Renal cortex interstitium (tissue), 11 donors: ENCODE results near the gene CHAC2. TPM values are rescaled to one million over a fixed set of nuclear protein-coding genes. Genes with fewer than 3 reads are reported as not detected.
"Not testable (repeated sequence)": the region's sequence is repeated elsewhere in the genome, so short reads cannot be mapped to it uniquely, and the experiment has no call there.

ENCODE experiments used
- DNase-seq, 11 donors: peaks; one replicate each; pipeline ENCODE4 v3.0.0-alpha.2; 2013; ENCODE audit warnings: low read depth in 9 of 11, low spot score in 4 of 11; ENCODE audit errors: extremely low read depth in 1 of 11
- polyA plus RNA-seq, 3 donors: library from polyadenylated mRNA; unstranded; fragments of 120-200 nt; gene quantifications; one replicate each; pipeline ENCODE4 v1.2.1, GENCODE V29; 2013; ENCODE audit not compliant: insufficient read length in 3 of 3

Gene CHAC2
- polyA plus RNA-seq, 3 donors: 3.9 to 5.5 (median 4.9) TPM

DNA sequence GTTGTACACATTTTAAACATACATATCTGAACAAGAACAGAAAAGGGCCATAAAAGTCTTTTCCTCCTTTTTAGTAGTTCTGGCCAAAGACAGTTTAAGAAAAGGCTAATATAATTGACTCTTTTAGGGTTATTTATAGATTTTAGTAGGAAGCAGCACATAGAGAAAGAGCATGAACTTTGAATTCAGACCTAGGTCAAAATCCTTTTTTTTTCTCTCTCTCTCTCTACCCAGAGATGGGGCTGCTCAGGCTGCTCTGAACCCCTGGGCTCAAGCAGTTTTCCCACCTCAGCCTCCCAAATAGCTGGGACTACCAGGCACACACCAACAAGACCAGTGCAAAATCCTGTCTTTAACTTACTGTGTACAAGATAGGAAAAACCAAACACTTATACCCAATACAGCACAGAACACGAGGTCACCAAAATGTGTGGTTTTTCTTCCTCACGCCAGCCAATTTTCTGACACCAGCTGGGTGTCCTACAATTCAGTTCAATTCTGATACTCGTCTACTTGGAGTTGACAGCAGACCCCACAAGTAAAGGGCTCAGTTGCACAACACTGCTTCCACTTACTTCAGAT is 51.3 kb downstream of the CHAC2 start:
- DNase-seq: no peak

- DNase-seq: no peak
These were observed 52.0 kb downstream of the CHAC2 start for GRCh38 chr2:53819634-53820033.

DNA sequence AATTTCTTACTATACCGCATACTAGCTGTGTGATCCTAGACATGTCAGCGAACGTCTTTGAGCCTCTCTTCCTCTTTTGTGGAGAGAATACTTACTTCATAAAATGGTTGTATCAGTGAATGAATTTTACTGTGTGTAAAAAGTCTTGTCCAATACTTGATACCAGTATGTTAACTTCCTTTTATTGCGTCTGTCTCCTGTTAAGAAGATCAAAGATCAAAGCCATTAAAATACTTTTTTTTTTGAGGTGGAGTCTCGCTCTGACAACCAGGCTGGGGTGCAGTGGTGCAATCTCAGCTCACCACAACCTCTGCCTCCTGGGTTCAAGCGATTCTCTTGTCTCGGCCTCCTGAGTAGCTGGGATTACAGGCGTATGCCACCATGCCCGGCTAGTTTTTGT is 52.4 kb downstream of the CHAC2 start:
- no peak for DNase-seq

DNA sequence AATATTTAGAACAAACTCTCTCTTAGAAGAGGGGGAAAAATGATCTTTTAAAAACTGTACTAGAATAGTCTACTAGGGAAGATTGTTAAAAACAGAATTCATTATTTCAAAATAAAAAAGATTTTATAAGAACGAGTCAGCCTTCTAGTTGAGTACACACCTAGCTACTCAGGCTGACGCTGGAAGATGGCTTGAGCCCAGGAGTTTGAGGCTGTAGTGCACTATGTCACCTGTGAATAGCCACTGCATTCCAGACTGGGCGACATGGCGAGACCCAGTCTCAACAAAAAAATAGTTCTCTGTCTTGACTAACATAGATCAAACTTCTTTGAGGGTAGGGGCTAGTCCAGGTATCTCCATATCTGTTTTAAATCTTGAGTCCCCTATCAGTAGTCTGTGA is 53.1 kb downstream of the CHAC2 start:
- DNase-seq: no peak

DNA sequence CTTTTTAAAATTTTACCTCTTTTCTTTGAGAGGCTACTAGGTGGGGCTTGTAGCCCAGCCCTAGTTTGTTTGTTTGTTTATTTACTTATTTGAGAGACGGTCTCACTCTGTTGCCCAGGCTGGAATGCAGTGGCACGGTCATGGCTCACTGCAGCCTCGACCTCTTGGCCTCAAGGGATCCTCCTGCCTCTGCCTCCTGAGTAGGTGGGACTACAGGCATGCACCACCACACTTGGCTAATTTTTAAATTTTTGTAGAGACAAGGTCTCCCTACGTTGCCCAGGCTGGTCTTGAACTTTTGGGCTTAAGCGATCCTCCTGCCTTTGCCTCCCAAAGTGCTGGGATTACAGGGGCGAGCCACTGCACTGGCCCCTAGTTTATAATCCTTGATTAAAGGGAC is 54.2 kb downstream of the CHAC2 start:
- no peak for DNase-seq

DNA sequence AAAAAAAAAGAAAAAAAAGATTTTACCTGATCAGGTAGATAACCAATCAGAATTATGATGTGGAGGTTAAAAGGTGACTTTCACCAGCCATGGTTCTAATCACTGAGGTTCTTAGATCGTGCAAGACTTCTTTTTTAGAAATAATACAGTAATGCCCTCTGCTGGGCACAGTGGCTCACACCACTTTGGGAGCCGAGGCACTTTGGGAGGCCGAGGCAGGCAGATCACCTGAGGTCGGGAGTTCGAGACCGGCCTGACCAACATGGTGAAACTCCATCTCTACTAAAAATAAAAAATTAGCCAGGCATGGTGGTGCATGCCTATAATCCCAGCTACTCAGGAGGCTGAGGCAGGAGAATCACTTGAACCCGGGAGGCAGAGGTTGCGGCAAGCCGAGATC is 56.0 kb downstream of the CHAC2 start:
- DNase-seq: not testable (repeated sequence)

Other genes with a start within 250 kb of the CHAC2 start
- gene ASB3, start 19.1 kb downstream of the CHAC2 start, polyA plus RNA-seq: 10 to 100 TPM; 26.6 to 33.4 (median 29.3) TPM
- 10 to 100 TPM; 64.1 to 72.0 (median 67.2) TPM for gene ERLEC1, start 19.2 kb downstream of the CHAC2 start, polyA plus RNA-seq
- 1 to 10 TPM; 2.1 to 3.4 (median 2.5) TPM for gene GPR75, start 92.2 kb downstream of the CHAC2 start, polyA plus RNA-seq
- gene PSME4, start 203.2 kb downstream of the CHAC2 start, polyA plus RNA-seq: 10 to 100 TPM; 55.1 to 67.3 (median 64.1) TPM